ENCODE results near the gene FGF11. TPM values are rescaled to one million over a fixed set of nuclear protein-coding genes. Genes with fewer than 3 reads are reported as not detected.

The FGF11 gene
- total and polyA plus RNA-seq, 2 donors (not counting 3 experiments of a cell fraction or from before 2014, with no cell fraction given), result 0.70 TPM; not detected in 1

GRCh38 chr17:7426203-7426863 is 13.0 kb upstream of the FGF11 start:
- no peak overlapping the region for H2AFZ ChIP-seq (ENCODE audit: low read depth, low read length)
- H3K9me1 ChIP-seq (replicated peaks; ENCODE audit: control insufficient read depth, extremely low read depth, insufficient read depth, low read length), result no peaks in the 10 kb centered on the region
- intact Hi-C loops (cut with micrococcal nuclease) (no loop called here), dilution Hi-C loops (cut with MboI; ENCODE audit: extremely low pct_ligation_motif_present, low sequenced_read_pairs) (no loop called here)
- H4K20me1 ChIP-seq (replicated peaks; ENCODE audit: control insufficient read depth, extremely low read depth, insufficient read depth, low read length), result no peaks in the 10 kb centered on the region
- TF ChIP-seq POLR2A (IDR thresholded peaks at IDR 0.05; ENCODE audit: low read depth, low read length), result no peak
- no peak for TF ChIP-seq EZH2 (IDR thresholded peaks at IDR 0.05; ENCODE audit: borderline replicate concordance, low read depth, low read length, severe bottlenecking)
- no peak for TF ChIP-seq POLR2AphosphoS5 (IDR thresholded peaks at IDR 0.05; ENCODE audit: insufficient read depth, low read depth, low read length)
- TF ChIP-seq GATA2 (IDR thresholded peaks at IDR 0.05; ENCODE audit: insufficient read depth, insufficient read length, low read depth, low read length), result no peak
- TF ChIP-seq, protein P1, sequence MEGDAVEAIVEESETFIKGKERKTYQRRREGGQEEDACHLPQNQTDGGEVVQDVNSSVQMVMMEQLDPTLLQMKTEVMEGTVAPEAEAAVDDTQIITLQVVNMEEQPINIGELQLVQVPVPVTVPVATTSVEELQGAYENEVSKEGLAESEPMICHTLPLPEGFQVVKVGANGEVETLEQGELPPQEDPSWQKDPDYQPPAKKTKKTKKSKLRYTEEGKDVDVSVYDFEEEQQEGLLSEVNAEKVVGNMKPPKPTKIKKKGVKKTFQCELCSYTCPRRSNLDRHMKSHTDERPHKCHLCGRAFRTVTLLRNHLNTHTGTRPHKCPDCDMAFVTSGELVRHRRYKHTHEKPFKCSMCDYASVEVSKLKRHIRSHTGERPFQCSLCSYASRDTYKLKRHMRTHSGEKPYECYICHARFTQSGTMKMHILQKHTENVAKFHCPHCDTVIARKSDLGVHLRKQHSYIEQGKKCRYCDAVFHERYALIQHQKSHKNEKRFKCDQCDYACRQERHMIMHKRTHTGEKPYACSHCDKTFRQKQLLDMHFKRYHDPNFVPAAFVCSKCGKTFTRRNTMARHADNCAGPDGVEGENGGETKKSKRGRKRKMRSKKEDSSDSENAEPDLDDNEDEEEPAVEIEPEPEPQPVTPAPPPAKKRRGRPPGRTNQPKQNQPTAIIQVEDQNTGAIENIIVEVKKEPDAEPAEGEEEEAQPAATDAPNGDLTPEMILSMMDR (IDR thresholded peaks at IDR 0.05; ENCODE audit: extremely low read depth in 1 of 2, insufficient read depth in 1 of 2, low read depth in 1 of 2, low read length in 2 of 2), result no peak
- TF ChIP-seq FOS (IDR thresholded peaks at IDR 0.05; ENCODE audit: borderline replicate concordance, insufficient read depth, low read length), result no peak
- TF ChIP-seq MYC (IDR thresholded peaks at IDR 0.05; ENCODE audit: low read depth, low read length), result no peak
- TF ChIP-seq MAX (IDR thresholded peaks at IDR 0.05; ENCODE audit: insufficient read depth, insufficient read length), result no peak
- no peak for TF ChIP-seq JUN (IDR thresholded peaks at IDR 0.05; ENCODE audit: borderline replicate concordance, insufficient read depth, insufficient read length, low read depth)
- no peaks in the 10 kb centered on the region for H3K4me1 ChIP-seq (ENCODE audit: control insufficient read depth, extremely low read depth, insufficient read depth, low read length)
- no TSS peak for BruUV-seq (replicated peaks)
- no peak overlapping the region for H3K4me3 ChIP-seq (replicated peaks in 1 of 3; ENCODE audit: insufficient read depth in 1 of 3, low read depth in 1 of 3, low read length in 3 of 3)
- FAIRE-seq (no peak), DNase-seq (ENCODE audit: low read depth, low spot score) (no peak)
- H3K4me2 ChIP-seq (ENCODE audit: insufficient read depth, low read length), result no peak overlapping the region
- ChIA-PET POLR2A (interaction anchor here (0.9 kb wide), 1 partner anchor 22 kb away, joined by 3 read pairs; the partner anchor contains the start of gene TMEM256), CTCF (interaction anchor here (0.7 to 2.2 kb wide), 2 partner anchors 70 to 71 kb away, joined by 3 to 5 read pairs; no protein-coding TSS in a partner anchor)
- no peaks in the 10 kb centered on the region for H3K9me3 ChIP-seq (replicated peaks; ENCODE audit: control insufficient read depth, insufficient read depth, low read length)
- H3K27me3 ChIP-seq (ENCODE audit: control insufficient read depth in 2 of 2, insufficient read depth in 2 of 2, low read length in 2 of 2), result no peaks in the 10 kb centered on the region
- no peak overlapping the region for H3K9ac ChIP-seq (replicated peaks; ENCODE audit: extremely low read depth, insufficient read depth, low read length)
- no peaks in the 10 kb centered on the region for H3K36me3 ChIP-seq (ENCODE audit: control insufficient read depth in 2 of 2, extremely low read depth in 1 of 2, insufficient read depth in 2 of 2, low read length in 2 of 2)
- H3K27ac ChIP-seq (ENCODE audit: insufficient read depth, low read depth, low read length), result no peak overlapping the region
- H3K79me2 ChIP-seq (ENCODE audit: control insufficient read depth, insufficient read depth, low read length), result no peaks in the 10 kb centered on the region
